GM13976 (cell line): ENCODE results near the gene SCN4B.

ENCODE experiments used
- DNase-seq: peaks from one replicate; pipeline ENCODE4 v3.0.0; 2012; ENCODE audit warnings: low spot score
- CTCF ChIP-seq: IDR thresholded peaks from 2 replicates; pipeline ENCODE4 v1.5.1; 2012; ENCODE audit warnings: borderline replicate concordance, mild to moderate bottlenecking; ENCODE audit not compliant: insufficient read depth; ENCODE audit errors: extremely low read depth, missing control alignments, control extremely low read depth
- in situ Hi-C: fragments of 300-500 bp; cut with MboI; formaldehyde crosslinking; loops from one replicate; pipeline ENCODE4 v1.12.0; 2022; ENCODE audit warnings: low sequenced_read_pairs, mixed read lengths, inconsistent platforms; ENCODE audit not compliant: unreplicated experiment

SCN4B gene

GRCh38 chr11:118152020-118152551, 537 bp downstream of the SCN4B start:
- no peak for DNase-seq
- no peak for TF ChIP-seq CTCF
- in situ Hi-C loops: no loop called here

- DNase-seq: no peak
- TF ChIP-seq CTCF: no peak
- in situ Hi-C loops: no loop called here
These were observed 1.2 kb downstream of the SCN4B start for GRCh38 chr11:118151431-118151830.

GRCh38 chr11:118149493-118149892, 3.1 kb downstream of the SCN4B start:
- no peak for DNase-seq
- in situ Hi-C loops: no loop called here
- no peak for TF ChIP-seq CTCF

GRCh38 chr11:118148856-118149255, 3.8 kb downstream of the SCN4B start:
- in situ Hi-C loops: no loop called here
- DNase-seq: no peak
- TF ChIP-seq CTCF: no peak

- in situ Hi-C loops: no loop called here
- DNase-seq: no peak
- no peak for TF ChIP-seq CTCF
These were observed 4.4 kb downstream of the SCN4B start for GRCh38 chr11:118148240-118148639.

- TF ChIP-seq CTCF: no peak
- in situ Hi-C loops: no loop called here
- DNase-seq: no peak
These were observed 5.1 kb downstream of the SCN4B start for GRCh38 chr11:118147502-118147901.

- in situ Hi-C loops: no loop called here
- no peak for TF ChIP-seq CTCF
- no peak for DNase-seq
These were observed 6.1 kb downstream of the SCN4B start for GRCh38 chr11:118146554-118146953.
